ENCODE data around the gene SORCS1.

The SORCS1 gene

DNA sequence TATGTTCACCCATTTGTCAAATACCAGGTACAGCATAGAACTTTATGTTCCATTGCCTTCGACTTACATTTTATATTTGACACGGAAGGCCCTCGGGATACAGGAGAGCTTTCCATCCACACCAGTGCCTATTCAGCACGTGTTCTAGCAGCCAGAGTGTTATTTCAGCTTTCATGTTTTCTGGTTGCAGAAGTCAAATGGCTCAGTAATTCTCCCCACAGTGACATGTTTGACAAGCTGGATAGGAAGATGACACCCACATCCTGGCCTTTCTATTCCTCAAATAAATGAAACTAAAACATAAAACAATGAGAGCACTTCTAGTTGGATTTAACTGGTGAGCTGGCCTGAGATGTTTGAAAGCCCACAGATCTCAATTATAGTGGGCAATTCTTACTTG is 173.4 kb downstream of the SORCS1 start:
- Histone ChIP-seq H3K79me2 (ENCODE audit: low read length) (no peaks in the 10 kb centered on the region), H3K4me3 (ENCODE audit: low read length) (no peak overlapping the region), H2AFZ (ENCODE audit: low read length) (no peak overlapping the region)

DNA sequence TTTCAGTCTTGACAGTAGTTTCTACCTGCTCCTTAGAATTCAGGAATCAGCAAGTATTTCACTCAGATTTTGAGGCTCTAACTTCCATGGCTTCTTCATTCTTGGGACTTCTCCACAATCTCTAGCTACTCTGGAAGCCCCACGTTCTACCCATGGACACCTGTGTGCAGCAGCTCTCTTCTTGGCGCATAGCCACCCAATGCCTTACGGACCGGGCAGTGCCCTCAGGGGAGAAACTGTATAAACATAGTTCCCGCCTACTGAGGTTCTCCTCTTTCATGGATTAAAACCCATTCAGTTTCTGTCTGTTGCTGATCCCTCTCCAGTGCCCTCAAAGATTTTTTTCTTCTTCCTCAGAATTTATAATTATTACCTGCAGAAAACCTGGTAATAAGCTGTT is 177.1 kb downstream of the SORCS1 start:
- DNase-seq: no peak
- Histone ChIP-seq H2AFZ (ENCODE audit: low read length) (no peak overlapping the region), H3K4me1 (ENCODE audit: low read length) (peaks cover 10% of the 10 kb centered on the region; the same call in 1 of the 2 replicates), H3K36me3 (replicated peaks; ENCODE audit: insufficient read depth, low read length) (no peaks in the 10 kb centered on the region), H3K9me3 (replicated peaks; ENCODE audit: insufficient read depth, low read length) (no peaks in the 10 kb centered on the region), H3F3A (ENCODE audit: insufficient read depth, low read length) (no peaks in the 10 kb centered on the region), H3K9ac (ENCODE audit: low read length) (no peak overlapping the region), H3K27ac (ENCODE audit: low read length) (no peak overlapping the region), H3K4me2 (ENCODE audit: low read depth, low read length) (peak overlapping the region; percentile 12; the same call in 1 of the 2 replicates), H4K20me1 (ENCODE audit: insufficient read depth, low read length) (no peaks in the 10 kb centered on the region), H3K79me2 (ENCODE audit: low read length) (no peaks in the 10 kb centered on the region), H3K4me3 (ENCODE audit: low read length) (no peak overlapping the region), H3K9me2 (replicated peaks; ENCODE audit: insufficient read depth, low read length) (no peaks in the 10 kb centered on the region), H3K27me3 (replicated peaks; ENCODE audit: insufficient read depth, low read length) (no peaks in the 10 kb centered on the region)
- TF ChIP-seq, protein P1, sequence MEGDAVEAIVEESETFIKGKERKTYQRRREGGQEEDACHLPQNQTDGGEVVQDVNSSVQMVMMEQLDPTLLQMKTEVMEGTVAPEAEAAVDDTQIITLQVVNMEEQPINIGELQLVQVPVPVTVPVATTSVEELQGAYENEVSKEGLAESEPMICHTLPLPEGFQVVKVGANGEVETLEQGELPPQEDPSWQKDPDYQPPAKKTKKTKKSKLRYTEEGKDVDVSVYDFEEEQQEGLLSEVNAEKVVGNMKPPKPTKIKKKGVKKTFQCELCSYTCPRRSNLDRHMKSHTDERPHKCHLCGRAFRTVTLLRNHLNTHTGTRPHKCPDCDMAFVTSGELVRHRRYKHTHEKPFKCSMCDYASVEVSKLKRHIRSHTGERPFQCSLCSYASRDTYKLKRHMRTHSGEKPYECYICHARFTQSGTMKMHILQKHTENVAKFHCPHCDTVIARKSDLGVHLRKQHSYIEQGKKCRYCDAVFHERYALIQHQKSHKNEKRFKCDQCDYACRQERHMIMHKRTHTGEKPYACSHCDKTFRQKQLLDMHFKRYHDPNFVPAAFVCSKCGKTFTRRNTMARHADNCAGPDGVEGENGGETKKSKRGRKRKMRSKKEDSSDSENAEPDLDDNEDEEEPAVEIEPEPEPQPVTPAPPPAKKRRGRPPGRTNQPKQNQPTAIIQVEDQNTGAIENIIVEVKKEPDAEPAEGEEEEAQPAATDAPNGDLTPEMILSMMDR (IDR thresholded peaks at IDR 0.05; ENCODE audit: low read length): no peak
- TF ChIP-seq EZH2 (optimal IDR thresholded peaks at IDR 0.05; ENCODE audit: low read depth, low read length) (no peak), EZH2phosphoT487 (IDR thresholded peaks at IDR 0.05; ENCODE audit: low read length) (no peak)

More for the DNA sequence above, 173.4 kb downstream of the SORCS1 start:
- H3K4me1 ChIP-seq (ENCODE audit: low read length): peaks cover 10% of the 10 kb centered on the region; the same call in 1 of the 2 replicates
- H3K9me3 ChIP-seq (replicated peaks; ENCODE audit: insufficient read depth, low read length): no peaks in the 10 kb centered on the region
- no peaks in the 10 kb centered on the region for H3K9me2 ChIP-seq (replicated peaks; ENCODE audit: insufficient read depth, low read length)
- H3K27ac ChIP-seq (ENCODE audit: low read length): no peak overlapping the region
- TF ChIP-seq, protein P1 (IDR thresholded peaks at IDR 0.05; ENCODE audit: low read length): no peak
- no peak for TF ChIP-seq EZH2phosphoT487 (IDR thresholded peaks at IDR 0.05; ENCODE audit: low read length)
- TF ChIP-seq EZH2 (optimal IDR thresholded peaks at IDR 0.05; ENCODE audit: low read depth, low read length): no peak
- H3K4me2 ChIP-seq (ENCODE audit: low read depth, low read length): no peak overlapping the region
- H3K9ac ChIP-seq (ENCODE audit: low read length): no peak overlapping the region
- no peaks in the 10 kb centered on the region for H3F3A ChIP-seq (ENCODE audit: insufficient read depth, low read length)
- no peaks in the 10 kb centered on the region for H4K20me1 ChIP-seq (ENCODE audit: insufficient read depth, low read length)
- no peaks in the 10 kb centered on the region for H3K36me3 ChIP-seq (replicated peaks; ENCODE audit: insufficient read depth, low read length)
- H3K27me3 ChIP-seq (replicated peaks; ENCODE audit: insufficient read depth, low read length): no peaks in the 10 kb centered on the region
- no peak for DNase-seq

DNA sequence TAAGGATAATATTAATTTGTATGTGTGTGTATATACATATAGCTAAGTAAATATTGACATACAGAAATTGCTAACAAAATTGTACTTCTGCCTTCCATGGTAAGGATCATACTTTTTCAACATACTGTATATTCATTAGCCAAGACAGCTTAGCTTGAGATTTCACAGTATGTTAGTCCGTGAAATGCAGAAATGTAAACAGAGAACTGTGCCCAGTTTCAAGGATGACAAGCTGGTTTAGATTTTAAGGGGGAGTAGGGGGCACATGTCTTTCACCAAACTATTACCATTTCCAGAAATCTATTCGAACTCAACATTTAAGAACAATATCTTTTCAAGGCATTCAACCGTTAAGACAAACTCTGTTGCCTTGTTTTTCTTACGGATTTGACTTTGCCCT is 182.2 kb downstream of the SORCS1 start:
- Histone ChIP-seq H3K9me2 (replicated peaks; ENCODE audit: insufficient read depth, low read length) (no peaks in the 10 kb centered on the region), H3K27me3 (replicated peaks; ENCODE audit: insufficient read depth, low read length) (no peaks in the 10 kb centered on the region), H3K4me1 (ENCODE audit: low read length) (peaks cover 21% of the 10 kb centered on the region), H3F3A (ENCODE audit: insufficient read depth, low read length) (no peaks in the 10 kb centered on the region; the same call in 1 of the 2 replicates), H3K4me2 (ENCODE audit: low read depth, low read length) (no peak overlapping the region), H4K20me1 (ENCODE audit: insufficient read depth, low read length) (no peaks in the 10 kb centered on the region), H3K9me3 (replicated peaks; ENCODE audit: insufficient read depth, low read length) (no peaks in the 10 kb centered on the region), H3K27ac (ENCODE audit: low read length) (no peak overlapping the region), H3K36me3 (replicated peaks; ENCODE audit: insufficient read depth, low read length) (no peaks in the 10 kb centered on the region), H2AFZ (ENCODE audit: low read length) (no peak overlapping the region), H3K79me2 (ENCODE audit: low read length) (no peaks in the 10 kb centered on the region), H3K4me3 (ENCODE audit: low read length) (no peak overlapping the region), H3K9ac (ENCODE audit: low read length) (no peak overlapping the region)
- no peak for DNase-seq
- TF ChIP-seq EZH2phosphoT487 (IDR thresholded peaks at IDR 0.05; ENCODE audit: low read length) (no peak), EZH2 (optimal IDR thresholded peaks at IDR 0.05; ENCODE audit: low read depth, low read length) (no peak)
- TF ChIP-seq, protein P1 (IDR thresholded peaks at IDR 0.05; ENCODE audit: low read length): no peak
